ENCODE results near the gene MYBPC2.

The MYBPC2 gene

DNA sequence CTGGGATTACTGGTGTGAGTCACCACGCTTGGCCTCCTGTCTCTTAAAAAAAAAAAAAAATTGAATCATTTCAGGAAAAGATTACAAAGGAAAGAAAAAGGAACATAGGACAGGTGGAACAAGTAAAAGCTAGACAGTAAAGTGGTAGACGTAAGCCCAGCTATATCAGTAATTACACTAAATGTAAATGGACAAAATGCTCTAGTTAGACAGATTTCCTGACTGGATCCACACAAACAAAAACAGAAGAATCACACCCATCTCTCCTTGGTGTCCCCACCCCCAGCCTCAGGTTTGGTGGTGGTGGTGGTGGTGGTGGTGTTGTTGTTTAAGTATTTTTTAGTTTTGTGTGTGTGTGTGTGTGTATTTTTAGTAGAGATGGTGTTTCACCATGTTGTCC lies 20.3 kb upstream of the MYBPC2 start:
- DNase-seq = no peak

GRCh38 chr19:50413096-50413495 lies 19.6 kb upstream of the MYBPC2 start:
- DNase-seq = no peak

DNA sequence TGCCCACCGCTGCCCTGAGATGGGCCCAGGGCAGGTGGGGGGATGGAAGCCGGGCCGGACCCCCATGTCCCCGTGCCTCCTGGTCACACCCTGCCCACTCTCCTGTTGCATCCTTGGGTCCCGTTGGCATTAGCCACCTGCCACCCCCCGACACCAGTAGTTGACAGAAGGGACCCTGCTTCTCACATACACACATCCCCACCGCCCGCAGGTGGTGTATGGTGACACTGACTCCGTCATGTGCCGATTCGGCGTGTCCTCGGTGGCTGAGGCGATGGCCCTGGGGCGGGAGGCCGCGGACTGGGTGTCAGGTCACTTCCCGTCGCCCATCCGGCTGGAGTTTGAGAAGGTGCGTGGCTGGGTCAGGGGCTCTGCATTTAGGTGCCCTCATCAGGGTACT lies 19.2 kb upstream of the MYBPC2 start:
- no peak for DNase-seq

DNA sequence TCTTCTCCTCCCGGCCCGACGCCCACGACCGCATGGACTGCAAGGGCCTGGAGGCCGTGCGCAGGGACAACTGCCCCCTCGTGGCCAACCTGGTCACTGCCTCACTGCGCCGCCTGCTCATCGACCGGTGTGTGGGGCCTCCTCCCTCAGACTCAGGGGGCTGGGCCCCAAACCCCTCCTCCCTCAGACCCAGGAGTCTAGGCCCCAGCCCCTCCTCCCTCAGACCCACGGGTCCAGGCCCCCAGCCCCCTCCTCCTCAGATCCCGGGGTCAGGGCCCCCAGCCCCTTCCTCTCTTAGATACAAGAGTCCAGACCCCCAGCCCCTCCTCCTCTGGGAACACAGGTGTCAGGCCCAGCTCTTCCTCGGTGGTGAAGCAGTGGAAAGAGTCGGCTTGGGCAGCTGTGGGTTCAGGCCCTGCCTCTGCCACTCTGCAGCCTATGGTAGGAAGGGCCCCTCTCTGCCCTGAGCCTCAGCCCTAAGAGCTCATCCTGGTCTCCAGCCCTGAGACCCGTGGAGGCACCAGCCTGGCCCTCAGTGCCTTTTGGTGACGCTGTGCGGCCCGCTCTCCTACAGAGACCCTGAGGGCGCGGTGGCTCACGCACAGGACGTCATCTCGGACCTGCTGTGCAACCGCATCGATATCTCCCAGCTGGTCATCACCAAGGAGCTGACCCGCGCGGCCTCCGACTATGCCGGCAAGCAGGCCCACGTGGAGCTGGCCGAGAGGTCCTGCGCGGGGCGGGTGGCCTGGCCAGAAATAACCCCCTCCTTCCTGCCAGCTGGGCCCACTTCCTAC lies 17.6 kb upstream of the MYBPC2 start:
- peak; percentile 42 to 74 (median 56) for DNase-seq

- DNase-seq = no peak
Observed at GRCh38 chr19:50415661-50416033, 17.0 kb upstream of the MYBPC2 start.

DNA sequence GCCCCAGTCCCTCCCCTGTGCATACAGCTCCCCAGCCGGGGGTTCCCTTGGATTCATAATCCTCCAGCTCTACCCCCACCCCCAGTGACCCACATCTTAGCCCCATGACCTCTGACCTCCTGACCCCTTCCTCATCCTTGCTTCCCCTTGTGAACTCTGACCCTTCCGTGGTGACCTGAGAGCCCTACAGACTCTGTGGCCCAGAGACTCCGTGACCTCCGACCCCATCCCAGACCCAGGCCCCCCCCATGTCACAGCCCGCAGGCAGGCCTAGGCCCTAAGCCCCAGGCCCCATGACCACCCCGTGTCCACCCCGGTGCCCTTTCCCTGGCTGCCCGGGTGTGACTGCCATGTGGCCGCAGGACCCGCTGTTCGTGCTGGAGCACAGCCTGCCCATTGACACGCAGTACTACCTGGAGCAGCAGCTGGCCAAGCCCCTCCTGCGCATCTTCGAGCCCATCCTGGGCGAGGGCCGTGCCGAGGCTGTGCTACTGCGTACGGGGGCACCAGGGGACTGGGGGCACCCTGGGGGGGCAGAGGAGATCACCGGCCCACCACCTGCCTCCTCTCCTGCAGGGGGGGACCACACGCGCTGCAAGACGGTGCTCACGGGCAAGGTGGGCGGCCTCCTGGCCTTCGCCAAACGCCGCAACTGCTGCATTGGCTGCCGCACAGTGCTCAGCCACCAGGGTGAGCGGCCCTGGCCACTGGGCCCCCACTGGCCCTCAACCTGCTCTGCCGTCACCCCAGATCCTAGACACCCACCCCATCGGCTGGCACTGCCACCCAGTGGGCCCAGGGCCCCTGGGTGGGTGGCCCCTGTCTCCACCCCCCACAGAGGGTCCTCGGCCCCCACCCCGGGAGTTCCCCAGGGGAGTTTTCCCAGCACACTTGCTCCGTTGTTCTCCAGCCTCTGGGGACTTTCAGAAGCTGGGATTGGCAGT lies 16.4 kb upstream of the MYBPC2 start:
- no peak for DNase-seq

- DNase-seq = no peak
Observed at GRCh38 chr19:50417111-50418081, 15.3 kb upstream of the MYBPC2 start.

GRCh38 chr19:50418176-50419021 lies 14.3 kb upstream of the MYBPC2 start, which contains the start of gene SPIB:
TSS of gene SPIB (plus strand) at chr19:50418938. CDS start at chr19:50418963, 25 bp downstream.
- no peak for DNase-seq

DNA sequence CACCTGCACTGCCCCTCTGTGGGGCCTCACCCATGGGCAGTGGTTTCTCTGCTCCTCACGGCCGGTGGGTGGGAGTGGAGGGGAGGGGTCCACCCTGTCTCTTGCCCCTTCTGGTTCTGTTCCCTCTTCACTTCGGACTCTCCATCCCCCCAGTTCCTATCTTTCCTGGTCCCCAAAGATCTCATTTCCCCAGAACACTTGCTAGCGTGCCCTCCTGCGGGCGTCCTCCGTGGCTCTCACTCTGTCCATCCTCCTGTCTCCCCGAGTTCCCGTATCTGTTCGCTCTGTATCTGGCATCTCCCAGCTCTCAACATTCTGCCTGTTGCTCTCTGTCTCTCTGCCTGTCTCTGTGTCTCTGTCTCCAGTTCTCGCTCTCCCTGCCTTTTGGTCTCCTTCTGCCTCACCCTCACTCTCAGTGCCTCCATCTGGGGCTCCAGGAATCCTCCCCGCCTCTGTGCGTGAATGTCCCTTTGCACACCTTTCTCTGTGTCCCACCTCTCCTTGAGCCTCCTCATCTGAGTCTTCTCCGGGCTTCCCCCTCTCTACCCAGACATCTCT lies 13.6 kb upstream of the MYBPC2 start:
- no peak for DNase-seq

- DNase-seq = no peak
Observed at GRCh38 chr19:50419580-50420035, 13.1 kb upstream of the MYBPC2 start.

GRCh38 chr19:50420127-50420526 lies 12.6 kb upstream of the MYBPC2 start:
- DNase-seq = no peak

GRCh38 chr19:50420808-50421207 lies 11.9 kb upstream of the MYBPC2 start:
- DNase-seq = no peak

DNA sequence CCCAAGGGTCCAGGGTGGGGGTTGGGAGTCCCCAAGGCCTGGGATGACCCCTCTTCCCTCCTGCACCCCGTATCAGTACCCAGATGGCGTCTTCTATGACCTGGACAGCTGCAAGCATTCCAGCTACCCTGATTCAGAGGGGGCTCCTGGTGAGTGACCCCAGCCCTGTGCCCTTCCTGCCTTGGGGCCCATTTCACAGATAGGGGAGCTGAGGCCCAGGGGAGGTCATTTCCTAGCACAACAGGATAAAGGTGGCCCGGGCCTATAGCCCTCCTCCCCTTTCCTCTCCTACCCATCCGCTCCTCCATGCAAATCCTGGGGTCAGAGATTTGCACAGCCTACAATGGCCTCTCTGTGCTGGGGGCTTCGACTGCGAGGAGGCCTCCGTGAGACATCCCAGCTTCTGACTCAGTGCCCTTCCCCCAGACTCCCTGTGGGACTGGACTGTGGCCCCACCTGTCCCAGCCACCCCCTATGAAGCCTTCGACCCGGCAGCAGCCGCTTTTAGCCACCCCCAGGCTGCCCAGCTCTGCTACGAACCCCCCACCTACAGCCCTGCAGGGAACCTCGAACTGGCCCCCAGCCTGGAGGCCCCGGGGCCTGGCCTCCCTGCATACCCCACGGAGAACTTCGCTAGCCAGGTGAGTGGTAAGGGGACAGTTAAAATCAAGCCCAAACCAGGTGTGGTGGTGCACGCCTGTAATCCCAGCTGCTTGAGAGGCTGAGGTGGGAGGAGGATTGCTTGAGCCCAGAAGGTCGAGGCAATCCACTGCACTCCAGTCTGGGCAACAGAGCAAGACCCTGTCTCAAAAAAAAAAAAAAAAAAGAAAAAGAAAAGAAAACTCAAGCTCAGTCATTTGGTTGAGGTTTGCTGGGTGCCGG lies 10.1 kb upstream of the MYBPC2 start:
- DNase-seq = no peak

DNA sequence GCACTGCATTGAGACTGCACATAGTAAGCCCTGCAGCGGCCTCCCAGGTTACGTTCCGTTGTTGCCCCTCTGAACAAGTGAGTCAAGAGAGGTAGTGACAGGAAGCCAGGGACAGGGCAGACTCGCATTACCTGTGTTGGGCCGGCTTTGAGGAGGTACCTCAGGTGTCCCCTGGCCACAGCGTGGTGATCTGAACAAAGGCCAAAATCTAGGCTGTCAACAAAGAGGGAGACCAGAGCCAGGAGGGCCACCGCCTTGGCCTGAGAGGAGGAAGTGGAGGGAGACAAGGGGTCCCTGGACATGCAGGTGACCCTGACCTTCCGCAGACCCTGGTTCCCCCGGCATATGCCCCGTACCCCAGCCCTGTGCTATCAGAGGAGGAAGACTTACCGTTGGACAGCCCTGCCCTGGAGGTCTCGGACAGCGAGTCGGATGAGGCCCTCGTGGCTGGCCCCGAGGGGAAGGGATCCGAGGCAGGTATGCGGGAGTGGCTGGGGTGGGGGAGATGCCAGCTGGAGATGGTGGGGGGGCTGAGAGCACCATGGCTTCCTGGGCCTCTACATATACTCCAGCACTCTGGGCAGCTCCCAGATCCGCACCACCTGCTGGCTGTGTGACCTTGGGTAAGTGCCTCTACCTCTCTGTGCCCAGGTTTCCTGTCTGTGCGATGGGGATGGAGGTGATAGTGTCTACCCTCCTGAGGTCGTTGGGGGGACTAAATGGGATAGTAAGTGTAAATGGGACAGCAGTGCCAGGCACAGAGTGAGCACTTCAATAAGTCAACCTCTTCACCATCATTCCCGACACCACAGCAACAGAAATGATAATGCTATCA lies 9.2 kb upstream of the MYBPC2 start:
- no peak for DNase-seq

- no peak for DNase-seq
Observed at GRCh38 chr19:50425581-50425980, 7.1 kb upstream of the MYBPC2 start.

DNA sequence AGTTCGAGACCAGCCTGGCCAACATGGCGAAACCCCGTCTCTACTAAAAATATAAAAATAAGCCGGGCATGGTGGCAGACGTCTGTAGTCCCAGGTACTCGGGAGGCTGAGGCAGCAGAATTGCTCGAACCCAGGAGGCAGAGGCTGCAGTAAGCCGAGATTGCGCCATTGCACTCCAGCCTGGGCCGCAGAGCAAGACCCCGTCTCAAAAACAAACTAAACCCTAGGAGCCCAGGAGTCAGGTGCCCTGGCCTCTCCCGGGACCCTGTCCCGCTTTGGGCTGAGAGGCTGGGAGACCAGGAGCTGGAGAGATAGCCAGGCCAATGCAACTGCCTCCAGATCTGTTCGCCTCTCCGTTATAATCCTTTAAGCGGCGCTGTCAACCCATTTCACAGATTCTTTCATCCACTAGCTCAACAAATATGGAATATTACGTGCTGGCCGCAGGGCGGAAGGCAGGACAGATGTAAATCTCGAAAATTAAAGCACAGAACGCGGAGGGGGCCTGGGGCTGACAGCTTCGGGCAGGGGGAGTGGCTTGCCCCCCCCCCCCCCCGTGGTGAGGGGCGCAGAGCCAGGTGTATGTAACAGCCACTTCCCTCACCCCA lies 5.3 kb upstream of the MYBPC2 start:
- no peak for DNase-seq

DNA sequence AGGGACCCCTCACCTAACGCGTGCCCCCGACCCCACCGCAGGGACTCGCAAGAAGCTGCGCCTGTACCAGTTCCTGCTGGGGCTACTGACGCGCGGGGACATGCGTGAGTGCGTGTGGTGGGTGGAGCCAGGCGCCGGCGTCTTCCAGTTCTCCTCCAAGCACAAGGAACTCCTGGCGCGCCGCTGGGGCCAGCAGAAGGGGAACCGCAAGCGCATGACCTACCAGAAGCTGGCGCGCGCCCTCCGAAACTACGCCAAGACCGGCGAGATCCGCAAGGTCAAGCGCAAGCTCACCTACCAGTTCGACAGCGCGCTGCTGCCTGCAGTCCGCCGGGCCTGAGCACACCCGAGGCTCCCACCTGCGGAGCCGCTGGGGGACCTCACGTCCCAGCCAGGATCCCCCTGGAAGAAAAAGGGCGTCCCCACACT lies 4.7 kb upstream of the MYBPC2 start:
- DNase-seq = peak in 2 of 4 experiments; percentile 16 to 17

DNA sequence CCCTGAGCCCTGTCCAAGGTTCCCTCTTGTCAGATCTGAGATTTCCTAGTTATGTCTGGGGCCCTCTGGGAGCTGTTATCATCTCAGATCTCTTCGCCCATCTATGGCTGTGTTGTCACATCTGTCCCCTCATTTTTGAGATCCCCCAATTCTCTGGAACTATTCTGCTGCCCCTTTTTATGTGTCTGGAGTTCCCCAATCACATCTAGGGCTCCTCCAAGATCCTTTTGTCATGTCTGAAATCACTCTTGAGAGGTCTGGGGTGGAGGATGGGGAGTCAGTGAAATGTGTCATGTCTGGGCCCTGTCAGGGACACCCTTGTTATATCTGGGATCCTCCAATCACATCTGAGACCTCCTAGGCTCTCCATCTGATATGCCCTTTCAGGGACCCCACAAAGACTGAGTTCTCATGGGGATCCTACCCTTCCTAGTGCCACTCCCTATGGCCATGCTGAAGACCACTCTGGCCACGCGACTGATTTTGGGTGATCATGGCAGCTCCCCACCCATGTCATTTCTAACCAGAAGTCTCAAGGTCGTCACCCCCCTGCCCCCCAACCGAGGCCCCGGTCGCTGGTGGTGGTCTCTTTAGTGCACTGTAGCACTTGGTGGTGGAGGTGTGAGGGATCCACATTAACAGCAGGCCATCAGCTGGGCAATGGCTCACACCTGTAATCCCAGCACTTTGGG lies 3.8 kb upstream of the MYBPC2 start:
- DNase-seq = no peak

Data from activated naive CD4-positive, alpha-beta T cell (primary cell).